ENCODE measurements around the gene KIF1B. TPM values are rescaled to one million over a fixed set of nuclear protein-coding genes. Genes with fewer than 3 reads are reported as not detected.

KIF1B gene
- total and polyA plus RNA-seq, 7 donors, result 4.8 to 78.4 (median 46.4) TPM

DNA sequence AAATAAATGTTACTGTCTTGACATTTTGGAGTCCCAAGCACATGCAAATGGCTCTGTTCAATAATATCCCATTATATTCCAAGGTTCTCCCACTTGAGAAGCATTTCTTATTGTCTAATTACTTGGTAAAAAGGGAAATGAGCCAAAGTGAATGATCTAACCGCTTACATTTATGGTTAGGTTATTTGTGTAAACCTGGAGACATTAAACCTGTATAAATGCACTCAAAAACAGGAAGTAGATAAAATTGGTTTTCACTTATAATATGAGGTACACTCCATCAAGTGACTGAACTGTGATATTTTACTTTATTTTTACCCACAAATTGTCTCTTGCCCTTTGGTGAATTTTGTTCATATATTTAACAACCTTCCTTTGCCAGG, 26.8 kb downstream of the KIF1B start:
- Histone ChIP-seq H3K36me3 (peaks cover 0 to 18% (median 3%) of the 10 kb centered on the region in 4 donors), H3K4me1 (peaks cover 0 to 36% (median 26%) of the 10 kb centered on the region in 4 donors), H3K9me3 (no peaks in the 10 kb centered on the region), H3K27me3 (no peaks in the 10 kb centered on the region), H3K4me3 (no peak overlapping the region), H3K27ac (no peak overlapping the region)
- no peak for DNase-seq
- intact Hi-C loops (cut with DNase I), result no loop called here
- WGBS, 2 donors, result 14 to 68% methylated on average over 1 of the region's 1 CpG
- TF ChIP-seq, protein P1, sequence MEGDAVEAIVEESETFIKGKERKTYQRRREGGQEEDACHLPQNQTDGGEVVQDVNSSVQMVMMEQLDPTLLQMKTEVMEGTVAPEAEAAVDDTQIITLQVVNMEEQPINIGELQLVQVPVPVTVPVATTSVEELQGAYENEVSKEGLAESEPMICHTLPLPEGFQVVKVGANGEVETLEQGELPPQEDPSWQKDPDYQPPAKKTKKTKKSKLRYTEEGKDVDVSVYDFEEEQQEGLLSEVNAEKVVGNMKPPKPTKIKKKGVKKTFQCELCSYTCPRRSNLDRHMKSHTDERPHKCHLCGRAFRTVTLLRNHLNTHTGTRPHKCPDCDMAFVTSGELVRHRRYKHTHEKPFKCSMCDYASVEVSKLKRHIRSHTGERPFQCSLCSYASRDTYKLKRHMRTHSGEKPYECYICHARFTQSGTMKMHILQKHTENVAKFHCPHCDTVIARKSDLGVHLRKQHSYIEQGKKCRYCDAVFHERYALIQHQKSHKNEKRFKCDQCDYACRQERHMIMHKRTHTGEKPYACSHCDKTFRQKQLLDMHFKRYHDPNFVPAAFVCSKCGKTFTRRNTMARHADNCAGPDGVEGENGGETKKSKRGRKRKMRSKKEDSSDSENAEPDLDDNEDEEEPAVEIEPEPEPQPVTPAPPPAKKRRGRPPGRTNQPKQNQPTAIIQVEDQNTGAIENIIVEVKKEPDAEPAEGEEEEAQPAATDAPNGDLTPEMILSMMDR (IDR thresholded peaks at IDR 0.05), result no peak
- TF ChIP-seq POLR2AphosphoS5 (IDR thresholded peaks at IDR 0.05), result no peak
- no peak for TF ChIP-seq POLR2A (IDR thresholded peaks at IDR 0.05)
- no peak for TF ChIP-seq EP300 (IDR thresholded peaks at IDR 0.05)

DNA sequence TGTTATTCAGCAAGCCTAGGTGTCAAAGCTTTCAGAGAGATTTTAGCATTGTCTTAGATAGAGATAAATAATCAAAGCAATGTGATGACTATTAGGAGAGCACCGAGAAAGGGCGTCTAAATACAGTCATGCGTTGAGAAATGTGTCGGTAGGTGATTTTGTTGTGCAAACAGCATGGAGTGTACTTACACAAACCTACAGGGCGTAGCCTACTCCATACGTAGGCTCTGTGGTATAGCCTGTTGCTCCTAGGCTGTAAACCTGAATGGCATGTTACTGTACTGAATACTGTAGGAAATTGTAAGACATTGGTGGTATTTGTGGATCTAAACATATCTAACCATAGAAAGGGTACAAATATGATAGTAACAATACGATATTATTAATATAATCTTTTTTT, 31.8 kb downstream of the KIF1B start:
- H3K27ac ChIP-seq, result no peak overlapping the region
- H3K9me3 ChIP-seq, result no peaks in the 10 kb centered on the region
- DNase-seq, result no peak
- no peaks in the 10 kb centered on the region for H3K36me3 ChIP-seq
- intact Hi-C loops (cut with DNase I), result no loop called here
- H3K4me1 ChIP-seq, result peaks cover 0 to 18% (median 10%) of the 10 kb centered on the region in 4 donors
- 33 to 81% methylated on average over 7 of the region's 7 CpGs for WGBS, 2 donors
- H3K27me3 ChIP-seq, result no peaks in the 10 kb centered on the region
- TF ChIP-seq, protein P1 (IDR thresholded peaks at IDR 0.05), result no peak
- TF ChIP-seq EP300 (IDR thresholded peaks at IDR 0.05), result no peak
- TF ChIP-seq POLR2A (IDR thresholded peaks at IDR 0.05), result no peak
- TF ChIP-seq POLR2AphosphoS5 (IDR thresholded peaks at IDR 0.05), result no peak
- no peak overlapping the region for H3K4me3 ChIP-seq

DNA sequence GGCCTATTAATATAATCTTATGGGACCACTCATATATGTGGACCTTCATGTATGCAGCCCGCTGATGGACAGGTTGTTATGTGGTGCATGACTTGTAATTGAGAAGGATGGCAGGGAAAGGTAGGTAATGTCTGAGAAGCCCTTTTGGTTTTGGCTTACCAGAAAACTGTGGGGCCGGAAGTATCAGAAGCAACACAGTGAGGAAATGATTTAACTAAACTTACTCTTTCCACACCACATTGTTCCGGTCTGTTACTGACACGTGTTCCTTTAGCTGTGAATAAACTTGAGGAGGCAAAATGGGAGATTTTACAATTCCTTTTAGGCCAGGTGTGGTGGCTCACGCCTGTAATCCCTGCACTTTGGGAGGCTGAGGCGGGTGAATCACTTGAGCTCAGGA, 32.4 kb downstream of the KIF1B start:
- no peaks in the 10 kb centered on the region for H3K9me3 ChIP-seq
- intact Hi-C loops (cut with DNase I), result no loop called here
- no peak overlapping the region for H3K27ac ChIP-seq
- 87 to 90% methylated on average over 6 of the region's 6 CpGs for WGBS, 2 donors
- no peak for DNase-seq
- no peak for TF ChIP-seq EP300 (IDR thresholded peaks at IDR 0.05)
- H3K4me1 ChIP-seq, result peaks cover 0 to 11% (median 4%) of the 10 kb centered on the region in 4 donors
- no peaks in the 10 kb centered on the region for H3K36me3 ChIP-seq
- H3K27me3 ChIP-seq, result no peaks in the 10 kb centered on the region
- no peak overlapping the region for H3K4me3 ChIP-seq

DNA sequence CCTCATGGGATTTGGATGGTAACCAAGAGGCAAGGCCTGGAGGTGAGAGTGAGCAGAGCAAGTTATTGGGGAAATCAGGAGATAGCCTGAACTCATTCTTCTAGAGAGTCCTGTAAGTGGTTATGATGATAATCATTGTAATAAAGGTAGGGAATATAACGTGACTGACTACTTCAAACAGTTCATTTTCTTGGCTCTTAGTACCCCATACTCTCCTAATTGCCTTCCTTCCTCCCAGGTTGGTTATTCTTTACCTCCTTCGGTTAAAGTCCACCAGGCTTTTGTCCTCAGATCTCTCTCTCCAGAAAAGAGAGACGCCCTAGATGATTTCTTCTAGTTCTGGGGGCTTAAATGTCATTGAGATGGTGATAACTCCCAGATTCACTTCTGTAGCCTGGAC, 35.3 kb downstream of the KIF1B start:
- TF ChIP-seq POLR2AphosphoS5 (IDR thresholded peaks at IDR 0.05) (no peak), POLR2A (IDR thresholded peaks at IDR 0.05) (no peak), EP300 (IDR thresholded peaks at IDR 0.05) (no peak)
- Histone ChIP-seq H3K36me3 (no peaks in the 10 kb centered on the region), H3K27ac (no peak overlapping the region), H3K4me3 (no peak overlapping the region), H3K4me1 (peaks cover 0 to 28% (median 4%) of the 10 kb centered on the region in 4 donors), H3K27me3 (no peaks in the 10 kb centered on the region), H3K9me3 (no peaks in the 10 kb centered on the region)
- DNase-seq, result no peak
- intact Hi-C loops (cut with DNase I), result no loop called here
- WGBS, 2 donors, result 21 to 79% methylated on average over 3 of the region's 3 CpGs

DNA sequence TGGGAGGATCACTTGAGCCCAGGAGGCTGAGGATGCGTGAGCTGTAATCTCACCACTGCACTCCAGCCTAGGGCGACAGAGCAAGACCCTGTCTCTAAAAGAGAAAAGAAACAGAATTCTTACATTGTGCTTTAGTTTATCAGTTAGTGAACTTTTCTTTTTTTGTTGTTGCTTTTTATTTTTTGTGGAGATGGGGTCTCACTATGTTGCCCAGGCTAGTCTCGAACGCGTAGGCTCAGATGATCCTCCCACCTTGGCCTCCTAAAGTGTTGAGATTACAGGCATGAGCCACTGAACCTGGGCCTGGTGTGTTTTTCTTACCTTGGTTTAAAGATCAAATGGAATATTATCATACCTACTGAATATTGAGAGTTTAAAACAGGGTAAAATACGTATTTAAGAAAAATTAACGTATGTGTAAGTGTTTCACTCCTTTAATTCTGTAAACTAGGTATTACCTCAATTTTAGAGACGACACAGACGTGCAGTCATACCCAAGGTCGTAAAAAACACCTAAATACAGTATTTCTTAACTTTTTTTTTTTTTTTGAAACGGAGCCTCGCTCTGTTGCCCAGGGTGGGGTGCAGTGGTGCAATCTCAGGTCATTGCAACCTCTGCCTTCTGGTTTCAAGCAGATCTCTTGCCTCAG, 39.6 kb downstream of the KIF1B start:
- no peak for TF ChIP-seq POLR2A (IDR thresholded peaks at IDR 0.05)
- TF ChIP-seq POLR2AphosphoS5 (IDR thresholded peaks at IDR 0.05), result no peak
- TF ChIP-seq, protein P1 (IDR thresholded peaks at IDR 0.05), result no peak
- no peak for TF ChIP-seq EP300 (IDR thresholded peaks at IDR 0.05)
- Histone ChIP-seq H3K27me3 (no peaks in the 10 kb centered on the region), H3K9me3 (no peaks in the 10 kb centered on the region), H3K4me1 (peaks cover 0 to 54% (median 28%) of the 10 kb centered on the region in 4 donors), H3K36me3 (no peaks in the 10 kb centered on the region), H3K4me3 (no peak overlapping the region), H3K27ac (no peak overlapping the region)
- no peak for DNase-seq
- intact Hi-C loops (cut with DNase I), result loop anchor here (5.0 kb wide), 1 partner anchor 38 kb away; the partner anchor contains the start of gene KIF1B
- WGBS, 2 donors, result 93 to 98% methylated on average over 12 of the region's 12 CpGs

Data from sigmoid colon (tissue), 7 donors.